ENCODE results near the gene DESI1.
"Not testable (repeated sequence)": the region's sequence is repeated elsewhere in the genome, so short reads cannot be mapped to it uniquely, and the experiment has no call there.

DESI1 gene

GRCh38 chr22:41631615-41632014 lies 10.8 kb upstream of the DESI1 start:
- DNase-seq: not testable (repeated sequence)

GRCh38 chr22:41631115-41631514 lies 10.3 kb upstream of the DESI1 start:
- not testable (repeated sequence) for DNase-seq

- DNase-seq: no peak
These were observed 4.7 kb upstream of the DESI1 start for GRCh38 chr22:41625577-41625976.

DNA sequence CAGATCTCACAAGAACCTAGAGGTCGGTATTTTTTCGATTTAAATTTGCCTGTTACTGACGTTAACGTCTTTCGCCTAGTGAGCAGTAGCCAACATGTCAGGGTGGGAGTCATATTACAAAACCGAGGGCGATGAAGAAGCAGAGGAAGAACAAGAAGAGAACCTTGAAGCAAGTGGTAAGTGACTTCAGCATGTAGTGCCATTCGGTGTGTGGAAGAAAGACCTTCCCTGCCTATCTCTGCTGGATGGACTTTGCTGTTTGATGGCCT lies 1.0 kb upstream of the DESI1 start:
- DNase-seq: peak in 1 of 2 donors; percentile 7

DNA sequence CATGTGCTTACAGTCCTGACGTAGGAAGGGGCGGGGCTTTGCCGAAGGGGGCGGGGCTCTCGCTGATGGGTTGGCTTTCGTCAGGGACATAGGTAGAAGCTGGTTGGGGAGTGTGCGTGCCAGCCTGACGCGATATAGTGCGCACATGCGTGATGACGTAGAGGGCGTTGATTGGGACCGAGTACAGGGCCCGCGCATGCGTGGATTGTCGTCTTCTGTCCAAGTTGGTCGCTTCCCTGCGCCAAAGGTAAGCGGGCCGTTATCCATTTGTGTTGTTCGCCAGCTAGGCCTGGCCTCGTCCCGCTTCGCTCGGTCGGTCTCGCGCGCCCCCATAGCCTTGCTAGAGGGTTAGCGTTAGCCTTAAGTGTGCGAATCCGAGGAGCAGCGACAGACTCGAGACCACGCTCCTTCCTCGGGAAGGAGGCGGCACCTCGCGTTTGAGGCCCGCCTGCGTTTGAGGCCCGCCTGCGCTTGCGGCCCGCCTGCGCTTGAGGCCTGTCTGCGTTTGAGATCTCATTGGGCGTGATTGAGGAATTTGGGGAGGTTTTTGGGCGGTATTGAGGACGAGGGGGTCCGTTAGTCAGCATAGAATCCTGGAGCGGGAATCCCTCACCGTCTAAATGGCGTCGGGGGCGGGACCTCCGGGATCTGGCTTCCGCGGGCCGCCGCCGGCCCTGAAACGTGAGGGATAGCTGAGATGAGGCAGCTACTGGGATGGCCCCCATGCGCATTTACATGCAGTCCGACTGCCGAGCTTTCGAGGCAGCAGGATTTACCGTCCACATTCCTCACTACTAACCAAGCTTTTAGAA lies 462 bp upstream of the DESI1 start, which contains the start of gene XRCC6:
TSS of gene XRCC6 (plus strand) at position 197 of the 812 bp plus-strand sequence. CDS start 710 bp downstream, outside the sequence.
- peak; percentile 100 for DNase-seq

GRCh38 chr22:41619979-41620588 lies 759 bp downstream of the DESI1 start:
- DNase-seq: peak; percentile 10 to 31

DNA sequence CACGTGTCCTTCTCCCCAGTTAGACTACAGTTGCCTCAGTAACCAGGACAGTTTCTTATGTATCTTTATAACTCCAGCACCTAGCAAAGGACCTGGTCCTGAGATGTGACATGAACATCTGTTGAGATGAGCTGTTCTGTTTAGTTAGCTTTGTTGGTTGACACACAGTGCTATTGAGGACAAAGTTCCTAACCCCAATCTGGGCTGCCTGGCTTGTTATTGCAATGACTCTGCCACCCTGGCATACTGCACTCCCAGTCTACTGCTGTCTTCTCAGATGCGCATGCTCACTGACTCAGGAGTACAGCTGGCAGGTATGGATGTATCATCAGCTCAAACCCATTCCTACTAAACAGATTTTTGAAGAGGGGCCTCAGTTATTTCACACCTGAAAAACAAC lies 7.4 kb downstream of the DESI1 start:
- no peak for DNase-seq

GRCh38 chr22:41612603-41613306 lies 8.1 kb downstream of the DESI1 start:
- DNase-seq: no peak

DNA sequence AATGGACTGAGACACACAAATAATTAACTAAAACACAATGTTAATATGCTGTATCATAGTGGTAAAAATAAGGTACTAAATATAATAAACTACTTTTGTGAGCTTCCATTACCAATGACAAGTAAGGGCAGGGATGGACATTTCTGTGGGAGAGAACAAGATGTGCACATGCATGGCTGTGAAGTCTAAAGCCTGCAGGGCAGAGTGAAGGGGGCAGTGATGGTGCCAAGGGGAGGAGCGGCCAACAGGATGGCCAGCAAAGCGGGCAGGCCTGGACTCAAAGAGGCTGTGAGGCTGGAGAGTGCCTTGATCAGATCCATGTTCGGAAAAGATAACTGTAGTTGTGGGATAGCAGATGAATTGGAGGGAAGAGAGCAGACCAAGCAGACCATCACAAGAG lies 12.5 kb downstream of the DESI1 start:
- DNase-seq: no peak

- DNase-seq: no peak
These were observed 16.9 kb downstream of the DESI1 start for GRCh38 chr22:41603873-41604332.

DNA sequence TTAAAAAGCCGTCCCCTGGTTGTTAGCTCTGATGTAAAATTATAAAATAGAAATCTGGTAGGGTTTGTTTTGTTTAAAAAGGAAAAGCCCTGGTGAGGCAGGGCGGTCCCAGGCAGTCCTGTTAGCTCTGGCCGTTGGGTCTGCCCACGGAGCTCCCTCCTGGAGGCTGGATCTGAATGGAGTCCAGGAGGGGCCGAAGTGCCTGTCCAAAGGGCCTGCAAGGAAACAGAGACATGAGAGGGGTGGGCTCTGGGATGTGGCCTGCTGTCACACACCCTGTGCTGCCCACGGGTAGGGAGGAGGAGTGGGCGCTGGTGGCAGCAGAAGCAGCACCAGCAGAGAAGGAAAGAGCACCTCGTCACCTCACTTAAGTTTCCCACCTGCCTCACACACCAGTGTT lies 19.9 kb downstream of the DESI1 start:
- no peak for DNase-seq

- no peak for DNase-seq
These were observed 21.8 kb downstream of the DESI1 start for GRCh38 chr22:41598891-41599635.

GRCh38 chr22:41598081-41598480 lies 22.8 kb downstream of the DESI1 start:
- DNase-seq: no peak

- DNase-seq: no peak
These were observed 23.2 kb downstream of the DESI1 start for GRCh38 chr22:41597635-41597953.

- peak; percentile 21 to 42 for DNase-seq
These were observed 23.8 kb downstream of the DESI1 start for GRCh38 chr22:41596776-41597634.

DNA sequence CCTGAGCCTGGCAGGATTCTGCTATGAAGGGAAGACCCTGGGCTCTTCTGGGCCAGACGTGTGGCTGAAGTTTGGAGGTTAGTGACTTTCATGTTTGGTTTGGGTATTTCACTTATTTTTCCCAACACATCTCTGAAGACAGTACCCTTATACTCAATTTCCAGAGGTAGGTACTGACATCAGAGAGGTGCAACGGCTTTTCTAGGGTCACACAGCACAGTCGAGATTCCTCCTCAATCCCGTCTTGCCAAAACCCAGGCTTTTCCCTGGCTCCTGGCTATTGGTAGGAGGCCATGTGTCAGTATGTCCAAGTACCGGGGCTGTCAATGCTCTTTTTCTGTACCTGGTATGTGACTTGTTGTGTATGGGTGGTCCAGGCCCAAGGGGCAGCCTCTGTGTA lies 25.1 kb downstream of the DESI1 start:
- no peak for DNase-seq

- DNase-seq: not testable (repeated sequence)
These were observed 27.4 kb downstream of the DESI1 start for GRCh38 chr22:41593336-41593960.

GRCh38 chr22:41589391-41590241 lies 31.2 kb downstream of the DESI1 start, which contains the start of gene PMM1:
TSS of gene PMM1 (minus strand) at chr22:41589840. CDS start at chr22:41589805, 35 bp downstream.
- peak; percentile 100 for DNase-seq

DNA sequence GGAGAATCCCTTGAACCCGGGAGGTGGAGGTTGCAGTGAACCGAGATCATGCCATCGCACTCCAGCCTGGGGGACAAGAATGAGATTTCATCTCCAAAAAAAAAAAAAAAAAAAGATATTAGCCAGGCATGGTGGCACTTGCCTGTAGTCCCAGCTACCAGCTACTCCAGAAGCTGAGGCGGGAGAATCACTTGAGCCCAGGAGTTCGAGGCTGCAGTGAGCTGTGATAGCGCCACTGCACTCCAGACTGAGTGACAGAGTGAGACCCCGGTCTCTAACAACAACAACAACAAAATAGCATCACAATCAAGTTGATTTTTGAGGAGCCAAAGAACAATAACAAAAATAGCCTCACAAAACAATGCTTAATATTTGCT lies 33.5 kb downstream of the DESI1 start:
- DNase-seq: no peak

GRCh38 chr22:41585898-41586297 lies 34.9 kb downstream of the DESI1 start:
- DNase-seq: no peak

DNA sequence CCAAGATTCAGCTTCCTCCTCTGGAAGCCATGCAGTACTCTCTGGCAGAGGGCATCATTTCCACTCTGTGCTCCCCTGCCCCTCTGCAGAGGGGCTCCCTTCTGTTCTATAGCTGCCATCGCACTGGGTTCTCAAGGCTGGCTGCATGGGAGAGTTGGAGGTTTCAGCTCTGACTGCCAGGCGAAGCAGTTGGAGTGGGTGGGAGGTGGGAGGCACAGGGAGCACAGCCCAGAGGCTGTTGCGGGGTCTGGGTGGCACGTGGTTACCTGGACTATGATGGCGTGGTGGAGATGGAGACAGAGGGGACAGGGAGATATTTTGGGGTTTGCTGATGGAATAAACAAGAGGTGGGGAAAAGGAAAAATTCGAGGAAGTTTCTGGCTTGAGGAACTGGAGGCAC lies 36.0 kb downstream of the DESI1 start:
- DNase-seq: no peak
